SK-N-SH treated with all-trans-retinoic acid at 6 μM for 48 hours (cell line): ENCODE results near the gene WWTR1.

ENCODE experiments used
- ATAC-seq: fragments of 200-7000 bp; cut with Tn5 transposase; 3 replicates; pipeline ENCODE4 v1.9.1; 2020; ENCODE audit warnings: mild to moderate bottlenecking, moderate library complexity
- ARNTL ChIP-seq: fragments of 450-650 bp; formaldehyde crosslinking; IDR thresholded peaks from 2 replicates; pipeline ENCODE4 v1.5.0; 2020; ENCODE audit warnings: low read depth, mild to moderate bottlenecking, moderate library complexity, borderline replicate concordance
- CREB5 ChIP-seq: fragments of 250-450 bp; sonication (Bioruptor Pico); IDR thresholded peaks from 2 replicates; pipeline ENCODE4 v1.5.1; 2020; ENCODE audit warnings: low read depth, mild to moderate bottlenecking, moderate library complexity
- CSDC2 ChIP-seq: fragments of 250-450 bp; sonication (Bioruptor Pico); IDR thresholded peaks from 2 replicates; pipeline ENCODE4 v1.5.0; 2020; ENCODE audit warnings: mild to moderate bottlenecking, moderate library complexity
- CSRNP3 ChIP-seq: fragments of 250-450 bp; sonication (Bioruptor Pico); IDR thresholded peaks from 2 replicates; pipeline ENCODE4 v1.5.1; 2021; ENCODE audit warnings: mild to moderate bottlenecking, moderate library complexity
- ISL1 ChIP-seq: fragments of 250-450 bp; sonication (Bioruptor Pico); IDR thresholded peaks from 2 replicates; pipeline ENCODE4 v2.1.2; 2022; ENCODE audit warnings: mild to moderate bottlenecking, moderate library complexity
- OSR1 ChIP-seq: fragments of 250-450 bp; sonication (Bioruptor Pico); IDR thresholded peaks from 2 replicates; pipeline ENCODE4 v1.8.0; 2022; ENCODE audit warnings: moderate library complexity, mild to moderate bottlenecking, inconsistent platforms
- PATZ1 ChIP-seq: fragments of 250-450 bp; sonication (Bioruptor Pico); IDR thresholded peaks from 2 replicates; pipeline ENCODE4 v1.8.0; 2020; ENCODE audit warnings: mild to moderate bottlenecking, moderate library complexity, borderline replicate concordance
- PPARA ChIP-seq: fragments of 250-450 bp; sonication (Bioruptor Pico); IDR thresholded peaks from 2 replicates; pipeline ENCODE4 v1.5.0; 2020; ENCODE audit warnings: mild to moderate bottlenecking, borderline replicate concordance
- SNAI2 ChIP-seq: fragments of 250-450 bp; sonication (Bioruptor Pico); IDR thresholded peaks from 2 replicates; pipeline ENCODE4 v1.5.0; 2020; ENCODE audit warnings: mild to moderate bottlenecking, moderate library complexity
- TCF4 ChIP-seq: fragments of 250-450 bp; sonication (Bioruptor Pico); IDR thresholded peaks from 2 replicates; pipeline ENCODE4 v1.8.0; 2021; ENCODE audit warnings: mild to moderate bottlenecking, moderate library complexity, borderline replicate concordance
- TOX ChIP-seq: fragments of 250-450 bp; sonication (Bioruptor Pico); IDR thresholded peaks from 2 replicates; pipeline ENCODE4 v1.8.0; 2021; ENCODE audit warnings: mild to moderate bottlenecking, moderate library complexity, borderline replicate concordance
- ZC3H10 ChIP-seq: fragments of 250-450 bp; sonication (Bioruptor Pico); IDR thresholded peaks from 2 replicates; pipeline ENCODE4 v1.5.1; 2021; ENCODE audit warnings: mild to moderate bottlenecking, moderate library complexity
- ZFP30 ChIP-seq: fragments of 450-650 bp; formaldehyde crosslinking; IDR thresholded peaks from 2 replicates; pipeline ENCODE4 v1.5.0; 2022; ENCODE audit warnings: mild to moderate bottlenecking, moderate library complexity
- ZNF565 ChIP-seq: fragments of 450-650 bp; formaldehyde crosslinking; conservative IDR thresholded peaks from 2 replicates; pipeline ENCODE4 v1.5.0; 2020; ENCODE audit warnings: low read depth, mild to moderate bottlenecking, moderate library complexity
- ZNF70 ChIP-seq: fragments of 450-650 bp; formaldehyde crosslinking; IDR thresholded peaks from 2 replicates; pipeline ENCODE4 v1.5.0; 2020; ENCODE audit warnings: mild to moderate bottlenecking, moderate library complexity
- ZNF8 ChIP-seq: fragments of 450-650 bp; formaldehyde crosslinking; IDR thresholded peaks from 2 replicates; pipeline ENCODE4 v1.5.0; 2020; ENCODE audit warnings: mild to moderate bottlenecking, moderate library complexity
- TF ChIP-seq, protein P1 (sequence below): fragments of 250-450 bp; sonication (Bioruptor Pico); IDR thresholded peaks from 2 replicates; pipeline ENCODE4 v1.8.0; 2021; ENCODE audit warnings: low read depth, mild to moderate bottlenecking, moderate library complexity, borderline replicate concordance
- TF ChIP-seq, protein P2 (sequence below): fragments of 250-450 bp; sonication (Bioruptor Pico); IDR thresholded peaks from 2 replicates; pipeline ENCODE4 v1.5.0; 2020; ENCODE audit warnings: mild to moderate bottlenecking, moderate library complexity

WWTR1 gene

DNA sequence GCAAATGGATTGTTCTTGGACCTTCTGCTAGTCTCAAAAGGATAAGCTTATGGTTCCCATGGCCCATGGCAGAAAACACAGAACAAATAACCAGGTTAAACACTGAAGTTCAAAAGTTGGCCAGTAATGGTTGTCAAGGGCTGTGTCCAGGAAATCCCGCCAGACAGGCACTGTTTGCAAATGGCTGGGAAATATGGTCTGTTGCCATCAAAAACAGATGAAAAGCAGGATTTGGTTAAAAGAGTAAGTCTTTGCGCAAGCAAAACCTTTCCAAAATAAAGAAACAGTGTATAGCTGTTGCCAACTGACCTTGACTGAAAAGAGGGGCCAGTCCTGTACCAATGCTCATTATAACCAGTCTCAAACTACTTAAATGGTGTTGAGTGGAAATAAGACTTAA lies 58.6 kb downstream of the WWTR1 start:
- no peak for ATAC-seq
- TF ChIP-seq, protein P1, sequence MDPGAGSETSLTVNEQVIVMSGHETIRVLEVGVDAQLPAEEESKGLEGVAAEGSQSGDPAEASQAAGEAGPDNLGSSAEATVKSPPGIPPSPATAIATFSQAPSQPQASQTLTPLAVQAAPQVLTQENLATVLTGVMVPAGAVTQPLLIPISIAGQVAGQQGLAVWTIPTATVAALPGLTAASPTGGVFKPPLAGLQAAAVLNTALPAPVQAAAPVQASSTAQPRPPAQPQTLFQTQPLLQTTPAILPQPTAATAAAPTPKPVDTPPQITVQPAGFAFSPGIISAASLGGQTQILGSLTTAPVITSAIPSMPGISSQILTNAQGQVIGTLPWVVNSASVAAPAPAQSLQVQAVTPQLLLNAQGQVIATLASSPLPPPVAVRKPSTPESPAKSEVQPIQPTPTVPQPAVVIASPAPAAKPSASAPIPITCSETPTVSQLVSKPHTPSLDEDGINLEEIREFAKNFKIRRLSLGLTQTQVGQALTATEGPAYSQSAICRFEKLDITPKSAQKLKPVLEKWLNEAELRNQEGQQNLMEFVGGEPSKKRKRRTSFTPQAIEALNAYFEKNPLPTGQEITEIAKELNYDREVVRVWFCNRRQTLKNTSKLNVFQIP (CRISPR knock-in tag): no peak
- no peak for TF ChIP-seq SNAI2 (CRISPR knock-in tag)
- TF ChIP-seq, protein P2, sequence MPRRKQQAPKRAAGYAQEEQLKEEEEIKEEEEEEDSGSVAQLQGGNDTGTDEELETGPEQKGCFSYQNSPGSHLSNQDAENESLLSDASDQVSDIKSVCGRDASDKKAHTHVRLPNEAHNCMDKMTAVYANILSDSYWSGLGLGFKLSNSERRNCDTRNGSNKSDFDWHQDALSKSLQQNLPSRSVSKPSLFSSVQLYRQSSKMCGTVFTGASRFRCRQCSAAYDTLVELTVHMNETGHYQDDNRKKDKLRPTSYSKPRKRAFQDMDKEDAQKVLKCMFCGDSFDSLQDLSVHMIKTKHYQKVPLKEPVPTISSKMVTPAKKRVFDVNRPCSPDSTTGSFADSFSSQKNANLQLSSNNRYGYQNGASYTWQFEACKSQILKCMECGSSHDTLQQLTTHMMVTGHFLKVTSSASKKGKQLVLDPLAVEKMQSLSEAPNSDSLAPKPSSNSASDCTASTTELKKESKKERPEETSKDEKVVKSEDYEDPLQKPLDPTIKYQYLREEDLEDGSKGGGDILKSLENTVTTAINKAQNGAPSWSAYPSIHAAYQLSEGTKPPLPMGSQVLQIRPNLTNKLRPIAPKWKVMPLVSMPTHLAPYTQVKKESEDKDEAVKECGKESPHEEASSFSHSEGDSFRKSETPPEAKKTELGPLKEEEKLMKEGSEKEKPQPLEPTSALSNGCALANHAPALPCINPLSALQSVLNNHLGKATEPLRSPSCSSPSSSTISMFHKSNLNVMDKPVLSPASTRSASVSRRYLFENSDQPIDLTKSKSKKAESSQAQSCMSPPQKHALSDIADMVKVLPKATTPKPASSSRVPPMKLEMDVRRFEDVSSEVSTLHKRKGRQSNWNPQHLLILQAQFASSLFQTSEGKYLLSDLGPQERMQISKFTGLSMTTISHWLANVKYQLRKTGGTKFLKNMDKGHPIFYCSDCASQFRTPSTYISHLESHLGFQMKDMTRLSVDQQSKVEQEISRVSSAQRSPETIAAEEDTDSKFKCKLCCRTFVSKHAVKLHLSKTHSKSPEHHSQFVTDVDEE (CRISPR knock-in tag): no peak
- no peak for TF ChIP-seq TOX

GRCh38 chr3:149596134-149596770 lies 61.6 kb downstream of the WWTR1 start:
- TF ChIP-seq ISL1 (peak; percentile 65), ZNF565 (CRISPR knock-in tag) (no peak)
- ATAC-seq: peak; percentile 92

DNA sequence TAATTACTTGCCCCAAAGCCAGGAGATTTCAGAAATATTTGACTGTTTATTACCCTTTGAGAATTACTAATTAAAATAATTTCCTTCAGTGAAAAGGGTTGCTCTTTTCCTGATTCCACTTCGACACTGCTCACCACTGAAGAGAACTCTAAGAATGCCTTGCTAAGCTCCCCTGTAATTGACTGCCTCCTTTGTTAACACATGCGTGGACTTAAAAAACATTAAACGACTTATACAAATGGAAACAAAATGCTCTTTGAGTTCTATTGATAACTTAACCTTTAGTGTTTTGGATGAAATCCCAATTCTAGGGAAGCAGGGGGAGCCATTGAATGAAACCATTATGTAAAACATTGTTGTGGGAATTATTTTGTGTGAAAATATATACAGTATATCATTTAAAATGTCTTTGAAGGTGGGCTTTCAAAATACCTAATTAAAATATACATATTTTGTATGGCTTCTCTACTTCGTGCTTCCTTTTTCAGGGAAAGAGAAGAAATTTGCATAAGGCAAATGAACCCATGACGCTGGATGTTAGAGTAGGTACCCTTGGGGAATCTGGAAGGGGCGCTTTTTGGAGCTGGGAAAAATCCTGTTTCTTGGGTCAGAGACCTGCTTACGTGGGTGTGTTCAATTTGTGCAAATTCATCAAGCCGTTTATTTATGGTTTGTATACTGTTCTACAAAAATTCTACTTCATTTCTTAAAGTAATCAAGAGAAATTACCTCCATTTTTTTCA lies 64.2 kb downstream of the WWTR1 start:
- TF ChIP-seq PATZ1 (CRISPR knock-in tag): no peak
- no peak for TF ChIP-seq ZNF70 (CRISPR knock-in tag)
- no peak for TF ChIP-seq ZFP30
- no peak for TF ChIP-seq SNAI2 (CRISPR knock-in tag)
- TF ChIP-seq PPARA (CRISPR knock-in tag): no peak
- no peak for TF ChIP-seq ISL1
- no peak for TF ChIP-seq TCF4 (CRISPR knock-in tag)
- no peak for TF ChIP-seq ZC3H10 (CRISPR knock-in tag)
- no peak for TF ChIP-seq CSDC2 (CRISPR knock-in tag)
- no peak for TF ChIP-seq CSRNP3 (CRISPR knock-in tag)
- TF ChIP-seq, protein P2 (CRISPR knock-in tag): no peak
- TF ChIP-seq ZNF565 (CRISPR knock-in tag): no peak
- TF ChIP-seq OSR1 (CRISPR knock-in tag): no peak

GRCh38 chr3:149592758-149593240 lies 65.0 kb downstream of the WWTR1 start:
- no peak for ATAC-seq
- no peak for TF ChIP-seq ARNTL (CRISPR knock-in tag)
- no peak for TF ChIP-seq ZFP30
- TF ChIP-seq ZNF8 (CRISPR knock-in tag): no peak
- TF ChIP-seq, protein P1 (CRISPR knock-in tag): no peak
- TF ChIP-seq ZNF70 (CRISPR knock-in tag): no peak
- no peak for TF ChIP-seq ZNF565 (CRISPR knock-in tag)
- TF ChIP-seq CREB5 (CRISPR knock-in tag): no peak
- no peak for TF ChIP-seq ISL1
- TF ChIP-seq OSR1 (CRISPR knock-in tag): no peak

More for the DNA sequence above, 64.2 kb downstream of the WWTR1 start:
- ATAC-seq: no peak
